Smooth muscle cell of the brain vasculature (primary cell): ENCODE measurements around the gene UBAC2.

ENCODE experiments used
- DNase-seq: peaks from one replicate; pipeline ENCODE4 v3.0.0-alpha.2; 2012; ENCODE audit warnings: low read depth, low spot score

Gene UBAC2

GRCh38 chr13:99335603-99336002 lies 134.9 kb downstream of the UBAC2 start:
- no peak for DNase-seq

GRCh38 chr13:99339230-99339721 lies 138.6 kb downstream of the UBAC2 start:
- DNase-seq = no peak

- no peak for DNase-seq
Observed at GRCh38 chr13:99339736-99340397, 139.2 kb downstream of the UBAC2 start.

- no peak for DNase-seq
Observed at GRCh38 chr13:99340638-99341037, 140.0 kb downstream of the UBAC2 start.

- no peak for DNase-seq
Observed at GRCh38 chr13:99341969-99342722, 141.5 kb downstream of the UBAC2 start.

GRCh38 chr13:99342723-99343315 lies 142.2 kb downstream of the UBAC2 start:
- no peak for DNase-seq

- DNase-seq = no peak
Observed at GRCh38 chr13:99344610-99345208, 144.1 kb downstream of the UBAC2 start.

GRCh38 chr13:99345345-99345744 lies 144.7 kb downstream of the UBAC2 start:
- no peak for DNase-seq

- DNase-seq = no peak
Observed at GRCh38 chr13:99346335-99347042, 145.8 kb downstream of the UBAC2 start.

- DNase-seq = no peak
Observed at GRCh38 chr13:99347335-99347878, 146.8 kb downstream of the UBAC2 start.

- no peak for DNase-seq
Observed at GRCh38 chr13:99347911-99348451, 147.3 kb downstream of the UBAC2 start.

GRCh38 chr13:99350191-99350590 lies 149.5 kb downstream of the UBAC2 start:
- no peak for DNase-seq

GRCh38 chr13:99351772-99352171 lies 151.1 kb downstream of the UBAC2 start:
- DNase-seq = no peak

GRCh38 chr13:99352351-99353245 lies 151.9 kb downstream of the UBAC2 start:
- no peak for DNase-seq

GRCh38 chr13:99353246-99353600 lies 152.6 kb downstream of the UBAC2 start:
- DNase-seq = no peak

GRCh38 chr13:99353836-99354235 lies 153.2 kb downstream of the UBAC2 start:
- no peak for DNase-seq

GRCh38 chr13:99354371-99354951 lies 153.8 kb downstream of the UBAC2 start:
- no peak for DNase-seq

GRCh38 chr13:99355267-99356011 lies 154.8 kb downstream of the UBAC2 start:
- no peak for DNase-seq

GRCh38 chr13:99356012-99356261 lies 155.3 kb downstream of the UBAC2 start:
- DNase-seq = no peak
